Measurements from ENCODE around the gene PLCB4.
"Not testable (repeated sequence)": the region's sequence is repeated elsewhere in the genome, so short reads cannot be mapped to it uniquely, and the experiment has no call there.

The PLCB4 gene

DNA sequence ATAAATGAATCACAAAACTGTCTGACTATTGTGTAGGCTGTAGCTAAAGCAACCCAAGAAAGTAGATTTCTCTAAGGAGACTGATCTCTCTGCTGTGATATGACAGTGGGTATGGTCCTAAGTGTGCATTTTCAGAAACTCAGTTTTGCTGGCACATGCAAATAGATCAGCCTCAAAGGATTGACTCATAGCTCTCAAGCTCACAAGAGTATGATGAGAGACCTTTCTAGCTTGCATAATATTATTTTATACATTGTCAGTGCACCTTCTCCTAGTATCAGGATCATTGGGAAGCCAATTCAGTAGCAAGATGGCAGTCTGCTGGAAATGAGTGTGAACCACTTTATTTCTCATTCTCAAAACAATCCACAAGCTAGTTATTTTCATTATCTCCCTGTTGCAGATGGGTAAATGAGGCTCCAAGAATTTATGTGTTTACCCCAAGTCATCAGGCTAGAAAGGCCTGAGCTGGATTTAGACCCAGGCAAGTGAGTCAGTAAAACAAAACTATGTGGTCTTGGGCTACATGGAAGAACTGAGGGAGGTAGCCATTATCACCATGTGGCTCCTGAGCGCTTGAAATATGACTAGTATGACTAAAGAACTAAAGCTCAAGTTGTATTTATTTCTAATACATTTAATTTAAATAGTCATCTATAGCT is 27.9 kb upstream of the PLCB4 start:
- TF ChIP-seq ZNF274 (IDR thresholded peaks at IDR 0.05; ENCODE audit: low read depth, low read length) = no peak
- H3K4me3 ChIP-seq (ENCODE audit: low read length) = no peak overlapping the region

DNA sequence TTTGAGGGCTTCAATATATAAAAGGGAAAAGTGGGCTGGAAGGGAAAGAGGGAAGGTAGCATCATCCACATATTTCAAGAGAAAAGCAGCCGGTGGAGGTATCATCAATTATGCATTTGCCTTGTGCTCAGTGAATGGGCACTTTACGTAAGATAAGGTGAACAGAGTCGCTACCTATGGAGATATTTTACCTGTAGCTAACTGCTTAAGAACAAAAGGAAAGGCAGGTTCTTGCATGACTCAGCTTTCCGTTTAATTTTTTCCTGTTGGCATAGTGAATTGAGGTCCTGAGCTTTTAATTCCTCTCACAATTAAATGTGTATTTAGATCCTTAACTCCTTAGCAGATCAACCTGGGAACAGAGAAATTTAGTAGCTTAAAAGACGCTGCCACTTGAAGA is 25.5 kb upstream of the PLCB4 start:
- TF ChIP-seq ZNF274 (IDR thresholded peaks at IDR 0.05; ENCODE audit: low read depth, low read length) = no peak
- H3K4me3 ChIP-seq (ENCODE audit: low read length) = no peak overlapping the region

DNA sequence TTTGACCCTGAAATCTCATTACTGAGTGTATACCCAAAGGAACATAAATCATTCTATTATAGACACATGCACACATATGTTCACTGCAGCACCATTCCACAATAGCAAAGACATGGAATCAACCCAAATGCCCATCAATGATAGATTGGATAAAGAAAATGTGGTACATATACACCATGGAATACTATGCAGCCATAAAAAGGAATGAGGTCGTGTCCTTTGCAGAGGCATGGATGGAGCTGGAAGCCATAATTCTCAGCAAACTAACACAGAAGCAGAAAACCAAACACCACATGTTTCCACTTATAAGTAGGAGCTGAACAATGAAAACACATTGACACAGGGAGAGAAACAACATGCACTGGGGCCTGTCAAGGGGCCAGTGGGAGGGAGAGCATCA is 21.0 kb upstream of the PLCB4 start:
- not testable (repeated sequence) for H3K4me3 ChIP-seq (ENCODE audit: low read length)

DNA sequence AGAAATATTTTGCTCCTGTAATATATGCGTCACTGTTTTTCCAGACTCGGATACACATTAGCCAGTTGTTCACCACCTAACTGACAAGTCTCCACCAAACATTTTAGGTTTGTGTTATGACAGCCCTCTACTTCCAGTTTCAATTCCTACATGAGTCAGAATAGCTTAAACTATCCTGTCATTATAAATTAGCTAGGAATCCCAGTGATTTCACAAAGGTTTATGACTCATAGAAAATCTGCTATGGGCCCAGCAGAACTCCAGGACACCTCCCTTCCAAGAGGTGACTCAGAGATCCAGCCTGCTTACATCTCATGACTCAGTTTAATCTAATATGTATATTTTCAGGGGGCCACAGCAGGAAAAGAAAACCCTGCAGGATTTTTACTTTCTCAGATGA is 17.4 kb upstream of the PLCB4 start:
- no peak for TF ChIP-seq ZNF274 (IDR thresholded peaks at IDR 0.05; ENCODE audit: low read depth, low read length)
- H3K4me3 ChIP-seq (ENCODE audit: low read length) = no peak overlapping the region

DNA sequence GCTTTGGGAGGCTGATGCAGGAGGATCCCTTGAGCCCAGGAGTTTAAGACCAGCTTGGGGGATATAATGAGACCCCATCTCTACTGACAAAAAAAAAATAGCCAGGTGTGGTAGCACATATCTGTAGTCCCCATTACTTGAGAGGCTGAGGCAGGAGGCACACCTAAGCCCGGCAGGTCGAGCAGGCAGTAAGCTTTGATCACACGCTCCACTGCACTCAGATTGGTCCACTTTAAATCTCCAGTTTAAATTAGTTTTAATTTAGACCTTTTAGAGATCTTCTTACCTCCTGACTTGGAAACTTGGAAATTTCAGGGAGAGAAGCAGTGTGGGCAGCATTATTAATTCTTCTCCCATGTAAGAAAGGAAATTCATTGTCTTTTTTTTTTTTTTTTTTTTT is 16.8 kb upstream of the PLCB4 start:
- TF ChIP-seq ZNF274 (IDR thresholded peaks at IDR 0.05; ENCODE audit: low read depth, low read length) = no peak
- H3K4me3 ChIP-seq (ENCODE audit: low read length) = no peak overlapping the region

DNA sequence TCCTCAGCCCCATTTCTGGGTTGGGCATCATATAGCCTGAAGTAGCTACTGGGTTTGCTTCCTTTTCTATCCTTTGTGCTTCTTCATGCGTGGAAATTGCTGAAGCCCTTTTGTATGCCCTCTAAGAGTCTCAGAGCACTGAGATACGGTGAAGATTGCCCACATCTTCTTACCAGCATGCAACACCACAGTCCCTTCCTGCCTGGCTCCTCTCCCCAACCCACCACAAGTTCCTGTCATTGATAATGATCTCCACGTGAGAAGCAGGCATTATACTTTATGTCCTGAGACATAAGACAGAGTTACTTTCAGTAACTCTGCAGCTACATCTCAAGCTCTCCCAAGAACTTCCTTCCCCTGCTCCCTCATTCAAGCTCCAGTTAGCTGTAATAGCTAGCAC is 15.8 kb upstream of the PLCB4 start:
- no peak overlapping the region for H3K4me3 ChIP-seq (ENCODE audit: low read length)
- no peak for TF ChIP-seq ZNF274 (IDR thresholded peaks at IDR 0.05; ENCODE audit: low read depth, low read length)

DNA sequence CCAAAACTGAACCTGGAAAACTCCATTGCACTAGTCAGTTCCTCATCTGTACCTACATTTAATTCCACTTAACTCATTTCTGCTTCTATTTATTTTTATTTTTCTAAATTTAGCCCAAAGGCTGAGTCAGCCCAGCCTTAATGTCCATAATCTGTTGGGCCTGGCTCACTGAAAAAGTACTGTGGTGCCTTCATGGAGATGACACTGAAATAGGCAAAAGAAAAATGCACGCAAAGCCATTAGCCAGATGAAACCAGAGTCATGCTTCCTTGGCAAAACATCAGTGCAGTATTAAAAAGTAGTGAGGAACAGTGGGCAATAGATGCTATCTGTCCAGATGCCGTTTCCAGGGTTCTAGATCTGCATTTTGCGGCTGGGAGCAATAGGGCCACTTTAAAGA is 14.7 kb upstream of the PLCB4 start:
- no peak overlapping the region for H3K4me3 ChIP-seq (ENCODE audit: low read length)
- no peak for TF ChIP-seq ZNF274 (IDR thresholded peaks at IDR 0.05; ENCODE audit: low read depth, low read length)

DNA sequence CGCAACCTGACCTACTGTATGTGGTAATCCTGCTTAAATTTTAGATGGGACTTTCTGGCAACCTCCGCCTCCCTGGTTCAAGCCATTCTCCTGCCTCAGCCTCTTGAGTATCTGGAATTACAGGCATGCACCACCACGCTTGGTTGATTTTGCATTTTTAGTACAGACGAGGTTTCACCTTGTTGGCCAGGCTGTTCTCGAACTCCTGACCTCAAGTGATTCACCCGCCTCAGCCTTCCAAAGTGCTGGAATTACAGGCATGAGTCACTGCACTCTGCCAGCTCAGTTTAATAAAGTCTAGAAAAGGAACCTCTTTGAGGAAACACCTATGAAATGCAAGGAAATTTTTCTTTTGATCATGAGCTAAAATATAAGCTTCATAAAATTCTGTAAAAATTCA is 9.0 kb upstream of the PLCB4 start:
- TF ChIP-seq ZNF274 (IDR thresholded peaks at IDR 0.05; ENCODE audit: low read depth, low read length) = no peak
- no peak overlapping the region for H3K4me3 ChIP-seq (ENCODE audit: low read length)

DNA sequence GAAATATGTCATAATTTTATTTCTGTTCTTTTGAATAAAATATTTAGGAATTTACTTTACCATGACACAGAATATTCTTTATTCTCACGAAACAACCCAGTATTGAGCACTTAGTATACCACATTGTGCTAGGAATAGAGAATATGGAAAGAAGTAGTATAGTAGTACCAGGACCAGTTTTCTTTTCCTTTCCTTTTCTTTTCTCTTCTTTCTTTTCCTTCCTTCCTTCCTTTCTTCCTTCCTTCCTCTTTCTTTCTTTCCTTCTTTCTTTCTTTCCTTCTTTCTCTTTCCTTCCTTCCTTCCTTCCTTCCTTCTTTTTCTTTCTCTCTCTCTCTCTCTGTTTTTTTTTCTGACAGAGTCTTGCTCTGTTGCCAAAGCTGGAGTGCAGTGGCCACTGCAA is 7.5 kb upstream of the PLCB4 start:
- H3K4me3 ChIP-seq (ENCODE audit: low read length) = no peak overlapping the region
- TF ChIP-seq ZNF274 (IDR thresholded peaks at IDR 0.05; ENCODE audit: low read depth, low read length) = no peak

DNA sequence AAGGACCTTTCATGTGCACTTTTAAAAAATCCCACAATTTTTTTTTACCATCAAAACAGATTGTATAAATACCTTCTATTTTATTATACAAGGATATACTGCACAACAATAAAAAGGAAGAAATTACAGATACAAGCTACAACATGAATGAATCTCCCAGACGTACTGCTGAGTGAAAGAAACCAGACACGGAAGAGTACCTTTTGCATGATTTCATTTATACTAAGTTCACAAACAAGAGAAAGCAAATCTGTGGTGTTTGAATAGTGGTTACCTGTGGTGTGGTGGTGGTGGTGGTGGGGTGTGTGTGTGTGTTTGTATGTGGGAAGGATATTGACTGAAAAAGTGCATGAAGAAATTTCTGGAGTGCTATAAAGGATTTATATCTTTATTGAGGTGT is 6.8 kb upstream of the PLCB4 start:
- H3K4me3 ChIP-seq (ENCODE audit: low read length) = no peak overlapping the region
- no peak for TF ChIP-seq ZNF274 (IDR thresholded peaks at IDR 0.05; ENCODE audit: low read depth, low read length)

DNA sequence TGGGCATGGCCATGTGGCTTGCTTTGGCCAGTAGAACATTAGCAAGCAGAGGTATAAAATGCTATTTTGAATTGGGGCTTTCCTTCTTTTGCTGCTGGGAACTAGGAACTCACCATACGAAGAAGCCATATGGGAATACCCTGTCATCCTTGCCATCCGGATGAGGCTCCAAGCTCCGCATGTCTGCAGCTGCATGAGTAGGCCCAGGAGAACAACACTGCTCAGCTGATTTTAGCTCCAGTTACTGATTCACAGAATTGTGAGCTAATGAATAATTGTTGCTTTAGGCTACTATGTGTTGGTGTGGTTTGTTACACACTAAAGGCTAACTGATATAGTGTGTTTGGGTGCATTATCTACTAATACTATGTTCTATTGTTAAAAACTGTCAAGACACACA is 2.7 kb upstream of the PLCB4 start:
- H3K4me3 ChIP-seq (ENCODE audit: low read length) = no peak overlapping the region
- TF ChIP-seq ZNF274 (IDR thresholded peaks at IDR 0.05; ENCODE audit: low read depth, low read length) = no peak

DNA sequence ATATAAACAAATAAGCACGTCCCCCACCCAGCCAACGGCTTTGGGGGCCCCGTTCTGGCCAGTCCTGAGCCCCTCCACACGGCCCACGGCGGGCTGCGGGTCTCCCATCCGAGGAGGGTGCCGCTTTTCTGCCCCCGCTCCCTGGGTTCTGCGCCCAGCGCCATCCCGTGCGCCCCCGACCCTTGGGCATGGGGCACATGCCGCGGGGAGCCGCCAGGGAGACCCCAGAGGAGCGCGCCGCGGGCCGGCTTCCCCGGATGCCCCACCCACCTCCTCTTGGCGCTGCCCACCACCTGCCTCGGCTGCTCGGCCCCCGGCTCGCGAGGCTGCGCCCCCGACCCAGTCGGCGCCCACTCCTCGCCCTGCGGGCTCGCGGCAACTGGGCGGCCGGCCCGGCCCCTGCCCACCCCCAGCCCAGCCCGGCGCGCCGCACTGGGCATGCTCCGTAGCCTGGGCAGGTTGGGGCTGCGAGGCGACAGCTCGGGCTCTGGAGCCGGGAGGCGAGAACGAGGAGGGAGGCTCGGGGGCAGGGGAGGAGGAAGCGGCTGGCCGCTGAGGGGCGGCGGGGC is 570 bp upstream of the PLCB4 start:
- H3K4me3 ChIP-seq (ENCODE audit: low read length) = peak overlapping the region; percentile 36
- TF ChIP-seq ZNF274 (IDR thresholded peaks at IDR 0.05; ENCODE audit: low read depth, low read length) = no peak

DNA sequence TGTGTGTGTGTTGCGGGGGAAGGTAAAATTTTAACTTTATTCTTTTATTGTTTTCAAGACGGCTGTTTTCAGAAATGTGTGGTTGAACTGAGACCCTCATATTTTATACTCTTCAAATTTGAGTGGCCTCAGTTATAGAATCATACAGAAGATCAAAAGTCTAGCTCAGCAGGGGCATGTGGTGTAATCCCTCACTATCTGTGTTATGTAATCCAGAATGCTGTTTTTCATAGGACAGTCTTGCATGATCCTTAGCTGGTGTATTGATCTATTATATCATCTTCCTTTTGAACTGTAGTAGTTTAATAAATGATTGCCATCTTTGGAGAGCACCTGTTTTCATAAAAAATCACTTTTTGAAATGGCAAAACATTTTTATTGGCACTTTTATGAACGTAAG is 1.4 kb downstream of the PLCB4 start:
- no peak overlapping the region for H3K4me3 ChIP-seq (ENCODE audit: low read length)
- TF ChIP-seq ZNF274 (IDR thresholded peaks at IDR 0.05; ENCODE audit: low read depth, low read length) = no peak

DNA sequence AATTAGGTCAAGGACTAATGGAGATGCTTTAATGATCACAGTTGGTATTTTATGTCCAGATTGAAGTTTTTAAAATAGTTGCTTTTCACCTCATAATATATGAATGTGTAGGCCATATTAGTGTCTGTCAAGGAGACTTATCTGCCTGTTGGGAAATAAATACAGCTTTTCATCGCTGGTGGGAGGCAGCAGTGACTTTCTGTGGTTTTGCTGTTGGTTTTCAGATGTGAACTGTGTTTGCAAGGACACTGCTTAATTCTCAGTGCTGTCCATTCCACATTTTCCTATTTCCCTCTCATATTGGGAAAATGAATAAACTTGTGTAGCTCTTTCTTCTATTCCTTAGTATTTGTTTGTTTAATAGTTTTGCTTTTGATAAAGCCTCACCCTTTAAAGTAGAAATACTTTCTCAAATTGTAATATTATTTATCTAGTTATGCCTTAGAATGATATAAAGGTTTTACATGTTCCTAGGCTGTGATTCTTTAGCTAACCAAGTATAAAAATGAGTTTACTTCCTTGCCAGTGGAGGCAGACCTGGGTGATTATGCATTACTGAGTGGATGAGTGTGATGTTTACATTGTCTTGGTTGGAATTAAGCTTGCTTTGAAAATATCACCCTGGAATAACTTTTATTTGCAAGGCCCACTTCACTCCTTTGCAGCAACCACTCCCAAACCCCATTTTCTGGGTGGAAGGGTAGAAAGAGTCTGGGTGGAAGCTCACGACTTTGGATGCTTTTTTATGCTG is 3.3 kb downstream of the PLCB4 start:
- H3K4me3 ChIP-seq (ENCODE audit: low read length) = no peak overlapping the region
- no peak for TF ChIP-seq ZNF274 (IDR thresholded peaks at IDR 0.05; ENCODE audit: low read depth, low read length)

DNA sequence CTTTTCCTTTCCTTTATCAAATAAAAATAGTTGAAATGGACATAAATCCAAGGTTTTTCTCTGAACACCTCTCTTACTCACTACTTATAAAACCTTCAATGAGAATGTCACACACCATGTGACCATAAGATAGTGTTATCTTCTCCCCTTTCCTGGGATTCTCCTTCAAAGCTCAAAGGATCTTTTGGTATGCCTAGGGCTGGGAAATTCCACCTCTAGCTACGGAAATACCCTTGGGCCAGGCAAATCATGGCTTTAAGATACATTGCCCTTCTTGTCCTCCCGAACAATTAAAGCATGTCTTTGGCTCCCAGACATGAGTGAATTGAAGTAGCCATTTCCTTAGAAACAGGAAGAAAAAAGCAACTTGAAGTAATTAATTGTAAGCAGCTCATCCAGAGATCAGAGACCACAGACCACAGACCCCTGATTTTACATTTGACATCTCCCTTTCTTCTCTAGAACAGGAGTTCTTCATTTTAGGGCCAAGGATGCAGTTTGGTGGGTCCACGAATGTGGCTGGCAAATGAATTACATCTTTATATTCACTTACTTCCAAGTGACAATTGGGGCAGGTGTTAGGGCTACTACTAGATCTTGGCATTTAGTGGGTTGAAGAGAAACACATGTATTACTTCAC is 4.1 kb downstream of the PLCB4 start:
- no peak overlapping the region for H3K4me3 ChIP-seq (ENCODE audit: low read length)
- TF ChIP-seq ZNF274 (IDR thresholded peaks at IDR 0.05; ENCODE audit: low read depth, low read length) = no peak

Measured in GM08714 (cell line).